Peyer's patch (tissue), 4 donors: ENCODE results near the gene DNASE1L3.

Source experiments
- POLR2A ChIP-seq, 2 donors: fragments of 450-650 bp; IDR thresholded peaks; one replicate each; pipeline ENCODE4 v1.5.1; 2017; ENCODE audit warnings: antibody characterized with exemption in 2 of 2, mild to moderate bottlenecking in 2 of 2, moderate library complexity in 2 of 2
- TF ChIP-seq, protein P1 (sequence below), 6 experiments: fragments of 450-650 bp in 4 of 6; fragments of 200-600 bp in 2 of 6; sonication (generic) in 1 of 6; IDR thresholded peaks; one replicate each; pipeline ENCODE4 v1.5.1; 2017 to 2019; ENCODE audit warnings: antibody characterized with exemption in 6 of 6, mild to moderate bottlenecking in 3 of 6, moderate library complexity in 1 of 6

DNA sequence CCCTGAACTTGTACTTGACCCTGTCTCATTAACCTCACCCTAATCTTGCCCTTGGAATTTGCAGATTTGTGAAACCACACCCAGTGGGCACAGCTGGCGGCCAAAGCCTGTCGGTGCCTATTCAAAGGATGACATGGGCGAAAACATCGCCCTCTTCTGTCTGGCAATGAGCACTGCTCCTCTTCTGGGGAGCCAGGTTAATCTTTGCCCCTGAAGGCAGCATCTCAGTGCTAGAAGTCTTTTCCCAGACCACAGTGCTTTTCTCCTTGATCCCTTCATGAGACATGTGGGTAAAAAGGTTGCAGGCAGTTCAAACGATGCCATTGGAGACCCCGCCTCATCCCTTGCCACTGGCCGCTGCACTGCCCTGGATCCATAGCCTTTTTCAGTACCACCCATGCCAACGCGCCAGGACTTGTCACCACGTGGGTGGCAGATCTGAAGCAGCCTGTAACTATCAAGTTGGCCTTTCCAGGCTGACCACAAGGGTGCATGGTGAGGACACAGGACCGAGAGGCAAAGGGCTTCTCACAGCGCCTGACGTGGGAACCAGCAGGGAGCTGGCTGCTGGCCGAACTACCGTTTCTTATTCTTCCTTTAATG, 6.5 kb upstream of the DNASE1L3 start:
- TF ChIP-seq POLR2A (IDR thresholded peaks at IDR 0.05), result no peak
- TF ChIP-seq, protein P1, sequence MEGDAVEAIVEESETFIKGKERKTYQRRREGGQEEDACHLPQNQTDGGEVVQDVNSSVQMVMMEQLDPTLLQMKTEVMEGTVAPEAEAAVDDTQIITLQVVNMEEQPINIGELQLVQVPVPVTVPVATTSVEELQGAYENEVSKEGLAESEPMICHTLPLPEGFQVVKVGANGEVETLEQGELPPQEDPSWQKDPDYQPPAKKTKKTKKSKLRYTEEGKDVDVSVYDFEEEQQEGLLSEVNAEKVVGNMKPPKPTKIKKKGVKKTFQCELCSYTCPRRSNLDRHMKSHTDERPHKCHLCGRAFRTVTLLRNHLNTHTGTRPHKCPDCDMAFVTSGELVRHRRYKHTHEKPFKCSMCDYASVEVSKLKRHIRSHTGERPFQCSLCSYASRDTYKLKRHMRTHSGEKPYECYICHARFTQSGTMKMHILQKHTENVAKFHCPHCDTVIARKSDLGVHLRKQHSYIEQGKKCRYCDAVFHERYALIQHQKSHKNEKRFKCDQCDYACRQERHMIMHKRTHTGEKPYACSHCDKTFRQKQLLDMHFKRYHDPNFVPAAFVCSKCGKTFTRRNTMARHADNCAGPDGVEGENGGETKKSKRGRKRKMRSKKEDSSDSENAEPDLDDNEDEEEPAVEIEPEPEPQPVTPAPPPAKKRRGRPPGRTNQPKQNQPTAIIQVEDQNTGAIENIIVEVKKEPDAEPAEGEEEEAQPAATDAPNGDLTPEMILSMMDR (IDR thresholded peaks at IDR 0.05), result peak; percentile 61 to 81 (median 78)
